ENCODE results near the gene OR5D13. TPM values are rescaled to one million over a fixed set of nuclear protein-coding genes. Genes with fewer than 3 reads are reported as not detected.

Gene OR5D13, protein sequence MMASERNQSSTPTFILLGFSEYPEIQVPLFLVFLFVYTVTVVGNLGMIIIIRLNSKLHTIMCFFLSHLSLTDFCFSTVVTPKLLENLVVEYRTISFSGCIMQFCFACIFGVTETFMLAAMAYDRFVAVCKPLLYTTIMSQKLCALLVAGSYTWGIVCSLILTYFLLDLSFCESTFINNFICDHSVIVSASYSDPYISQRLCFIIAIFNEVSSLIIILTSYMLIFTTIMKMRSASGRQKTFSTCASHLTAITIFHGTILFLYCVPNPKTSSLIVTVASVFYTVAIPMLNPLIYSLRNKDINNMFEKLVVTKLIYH
- total RNA-seq: not detected in 3 replicates
- long read RNA-seq: 0 reads

DNA sequence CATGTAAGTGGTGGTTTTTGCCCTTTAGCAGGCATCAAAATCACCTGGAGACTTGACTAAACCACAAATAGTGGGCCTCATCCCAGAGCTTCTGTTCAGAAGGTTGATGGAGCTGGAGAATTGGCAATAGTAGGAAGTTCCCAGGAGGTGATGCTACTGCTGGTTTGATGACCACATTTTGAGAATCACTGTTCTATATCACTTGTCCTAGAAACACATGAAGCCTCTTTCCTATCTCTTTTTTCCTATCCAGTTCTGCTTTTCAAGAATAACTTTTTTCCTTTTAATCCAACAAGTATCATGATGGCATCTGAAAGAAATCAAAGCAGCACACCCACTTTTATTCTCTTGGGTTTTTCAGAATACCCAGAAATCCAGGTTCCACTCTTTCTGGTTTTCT is at the start of gene OR5D13:
TSS of gene OR5D13 (plus strand) at position 301 of the 400 bp plus-strand sequence. CDS start at position 301, 0 bp downstream.
- TF ChIP-seq, protein P1, sequence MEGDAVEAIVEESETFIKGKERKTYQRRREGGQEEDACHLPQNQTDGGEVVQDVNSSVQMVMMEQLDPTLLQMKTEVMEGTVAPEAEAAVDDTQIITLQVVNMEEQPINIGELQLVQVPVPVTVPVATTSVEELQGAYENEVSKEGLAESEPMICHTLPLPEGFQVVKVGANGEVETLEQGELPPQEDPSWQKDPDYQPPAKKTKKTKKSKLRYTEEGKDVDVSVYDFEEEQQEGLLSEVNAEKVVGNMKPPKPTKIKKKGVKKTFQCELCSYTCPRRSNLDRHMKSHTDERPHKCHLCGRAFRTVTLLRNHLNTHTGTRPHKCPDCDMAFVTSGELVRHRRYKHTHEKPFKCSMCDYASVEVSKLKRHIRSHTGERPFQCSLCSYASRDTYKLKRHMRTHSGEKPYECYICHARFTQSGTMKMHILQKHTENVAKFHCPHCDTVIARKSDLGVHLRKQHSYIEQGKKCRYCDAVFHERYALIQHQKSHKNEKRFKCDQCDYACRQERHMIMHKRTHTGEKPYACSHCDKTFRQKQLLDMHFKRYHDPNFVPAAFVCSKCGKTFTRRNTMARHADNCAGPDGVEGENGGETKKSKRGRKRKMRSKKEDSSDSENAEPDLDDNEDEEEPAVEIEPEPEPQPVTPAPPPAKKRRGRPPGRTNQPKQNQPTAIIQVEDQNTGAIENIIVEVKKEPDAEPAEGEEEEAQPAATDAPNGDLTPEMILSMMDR (IDR thresholded peaks at IDR 0.05): no peak
- no peaks in the 10 kb centered on the region for H3K4me1 Mint-ChIP-seq (ENCODE audit: low read depth)
- no peaks in the 10 kb centered on the region for H3K36me3 Mint-ChIP-seq (ENCODE audit: low read depth)
- no peak within 1 kb of the TSS for H3K4me3 Mint-ChIP-seq (ENCODE audit: unreplicated experiment)
- H3K27ac Mint-ChIP-seq (ENCODE audit: unreplicated experiment): no peak within 1 kb of the TSS
- H3K27me3 Mint-ChIP-seq (ENCODE audit: low read depth): no peaks in the 10 kb centered on the region
- DNase-seq (ENCODE audit: low spot score): no peak
- peaks cover 48% of the 10 kb centered on the region for H3K9me3 Mint-ChIP-seq (ENCODE audit: low read depth)

DNA sequence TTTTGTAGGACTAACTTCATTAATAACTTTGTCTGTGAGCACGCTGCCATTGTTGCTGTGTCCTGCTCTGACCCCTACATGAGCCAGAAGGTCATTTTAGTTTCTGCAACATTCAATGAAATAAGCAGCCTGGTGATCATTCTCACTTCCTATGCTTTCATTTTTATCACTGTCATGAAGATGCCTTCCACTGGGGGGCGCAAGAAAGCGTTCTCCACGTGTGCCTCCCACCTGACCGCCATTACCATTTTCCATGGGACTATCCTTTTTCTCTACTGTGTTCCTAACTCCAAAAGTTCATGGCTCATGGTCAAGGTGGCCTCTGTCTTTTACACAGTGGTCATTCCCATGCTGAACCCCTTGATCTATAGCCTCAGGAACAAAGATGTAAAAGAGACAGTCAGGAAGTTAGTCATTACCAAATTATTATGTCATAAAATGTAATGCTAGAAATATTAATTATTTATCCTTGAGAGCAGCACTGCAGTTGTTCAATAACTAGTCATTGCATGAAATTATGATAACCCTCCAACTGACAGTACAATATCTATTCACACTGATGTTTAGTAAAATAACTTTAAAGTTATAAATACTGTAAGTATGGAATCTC is 46.4 kb upstream of the OR5D13 start:
- Mint-ChIP-seq H3K9me3 (ENCODE audit: low read depth) (peaks cover 44% of the 10 kb centered on the region), H3K4me3 (ENCODE audit: unreplicated experiment) (no peak overlapping the region), H3K27ac (ENCODE audit: unreplicated experiment) (no peak overlapping the region), H3K4me1 (ENCODE audit: low read depth) (no peaks in the 10 kb centered on the region), H3K36me3 (ENCODE audit: low read depth) (no peaks in the 10 kb centered on the region), H3K27me3 (ENCODE audit: low read depth) (no peaks in the 10 kb centered on the region)
- TF ChIP-seq, protein P1 (IDR thresholded peaks at IDR 0.05): no peak
- no peak for DNase-seq (ENCODE audit: low spot score)

- H3K4me1 Mint-ChIP-seq (ENCODE audit: low read depth): no peaks in the 10 kb centered on the region
- H3K36me3 Mint-ChIP-seq (ENCODE audit: low read depth): no peaks in the 10 kb centered on the region
- no peak overlapping the region for H3K27ac Mint-ChIP-seq (ENCODE audit: unreplicated experiment)
- no peak for DNase-seq (ENCODE audit: low spot score)
- H3K9me3 Mint-ChIP-seq (ENCODE audit: low read depth): peaks cover 55% of the 10 kb centered on the region
- TF ChIP-seq, protein P1 (IDR thresholded peaks at IDR 0.05): no peak
- H3K4me3 Mint-ChIP-seq (ENCODE audit: unreplicated experiment): no peak overlapping the region
- no peaks in the 10 kb centered on the region for H3K27me3 Mint-ChIP-seq (ENCODE audit: low read depth)
Observed at GRCh38 chr11:55732936-55733335, 40.3 kb upstream of the OR5D13 start.

- no peak for DNase-seq (ENCODE audit: low spot score)
- Mint-ChIP-seq H3K27ac (ENCODE audit: unreplicated experiment) (no peak overlapping the region), H3K4me1 (ENCODE audit: low read depth) (no peaks in the 10 kb centered on the region), H3K36me3 (ENCODE audit: low read depth) (no peaks in the 10 kb centered on the region), H3K4me3 (ENCODE audit: unreplicated experiment) (no peak overlapping the region), H3K27me3 (ENCODE audit: low read depth) (no peaks in the 10 kb centered on the region), H3K9me3 (ENCODE audit: low read depth) (peaks cover 27% of the 10 kb centered on the region)
- TF ChIP-seq, protein P1 (IDR thresholded peaks at IDR 0.05): no peak
Observed at GRCh38 chr11:55791606-55792005, 18.4 kb downstream of the OR5D13 start.

DNA sequence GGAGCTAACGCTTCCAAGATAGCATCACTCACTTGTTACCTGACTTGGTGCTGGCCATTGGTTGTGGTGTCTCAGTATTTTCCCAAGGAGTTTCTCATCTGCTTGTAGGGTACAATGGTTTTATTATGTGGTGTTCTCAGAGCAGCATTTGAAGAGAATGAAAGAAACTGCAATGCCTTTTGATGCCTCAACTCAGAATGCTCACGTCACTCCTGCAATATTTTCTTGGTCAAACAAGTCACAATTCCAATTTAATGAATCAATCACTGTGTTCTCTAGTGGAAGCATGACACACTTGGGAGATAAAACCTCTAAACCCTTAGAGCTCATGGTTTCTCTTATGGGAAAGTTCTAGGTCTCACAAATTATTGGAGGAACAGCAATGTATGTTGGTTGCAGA is 20.1 kb downstream of the OR5D13 start:
- Mint-ChIP-seq H3K27me3 (ENCODE audit: low read depth) (no peaks in the 10 kb centered on the region), H3K4me3 (ENCODE audit: unreplicated experiment) (no peak overlapping the region), H3K4me1 (ENCODE audit: low read depth) (no peaks in the 10 kb centered on the region), H3K36me3 (ENCODE audit: low read depth) (no peaks in the 10 kb centered on the region), H3K9me3 (ENCODE audit: low read depth) (peaks cover 15% of the 10 kb centered on the region), H3K27ac (ENCODE audit: unreplicated experiment) (no peak overlapping the region)
- TF ChIP-seq, protein P1 (IDR thresholded peaks at IDR 0.05): no peak
- no peak for DNase-seq (ENCODE audit: low spot score)

Measured in chondrocyte (in vitro differentiated cells).